ENCODE data around the gene TCFL5.
"Not testable (repeated sequence)": the region's sequence is repeated elsewhere in the genome, so short reads cannot be mapped to it uniquely, and the experiment has no call there.

TCFL5 gene

GRCh38 chr20:62852841-62853240, 8.8 kb downstream of the TCFL5 start:
- no peak for DNase-seq

- DNase-seq, result no peak
Observed at GRCh38 chr20:62852196-62852595, 9.4 kb downstream of the TCFL5 start.

- no peak for DNase-seq
Observed at GRCh38 chr20:62850333-62850974, 11.2 kb downstream of the TCFL5 start.

GRCh38 chr20:62849431-62849830, 12.2 kb downstream of the TCFL5 start:
- no peak for DNase-seq

- not testable (repeated sequence) for DNase-seq
Observed at GRCh38 chr20:62848917-62849316, 12.7 kb downstream of the TCFL5 start.

- DNase-seq, result no peak
Observed at GRCh38 chr20:62846166-62846890, 15.3 kb downstream of the TCFL5 start.

GRCh38 chr20:62845416-62846160, 16.0 kb downstream of the TCFL5 start:
- DNase-seq, result no peak

GRCh38 chr20:62844182-62844581, 17.4 kb downstream of the TCFL5 start:
- DNase-seq, result no peak

- no peak for DNase-seq
Observed at GRCh38 chr20:62843656-62844055, 18.0 kb downstream of the TCFL5 start.

GRCh38 chr20:62841705-62842212, 19.9 kb downstream of the TCFL5 start:
- DNase-seq, result no peak

- DNase-seq, result no peak
Observed at GRCh38 chr20:62840244-62841197, 21.1 kb downstream of the TCFL5 start.

- DNase-seq, result no peak
Observed at GRCh38 chr20:62839816-62840215, 21.8 kb downstream of the TCFL5 start.

- DNase-seq, result no peak
Observed at GRCh38 chr20:62839261-62839660, 22.4 kb downstream of the TCFL5 start.

- DNase-seq, result no peak
Observed at GRCh38 chr20:62838128-62838891, 23.3 kb downstream of the TCFL5 start.

- DNase-seq, result no peak
Observed at GRCh38 chr20:62837790-62838127, 23.9 kb downstream of the TCFL5 start.

GRCh38 chr20:62836967-62837490, 24.6 kb downstream of the TCFL5 start:
- no peak for DNase-seq

- no peak for DNase-seq
Observed at GRCh38 chr20:62835931-62836861, 25.4 kb downstream of the TCFL5 start.

- no peak for DNase-seq
Observed at GRCh38 chr20:62834967-62835730, 26.5 kb downstream of the TCFL5 start.

- DNase-seq, result no peak
Observed at GRCh38 chr20:62832951-62833391, 28.7 kb downstream of the TCFL5 start.
